ENCODE data around the gene SLC12A1.

SLC12A1 gene

GRCh38 chr15:48244921-48245320 is 38.8 kb downstream of the SLC12A1 start:
- no peak for DNase-seq

GRCh38 chr15:48248414-48248813 is 42.3 kb downstream of the SLC12A1 start:
- peak; percentile 73 to 78 for DNase-seq

GRCh38 chr15:48250640-48251076 is 44.6 kb downstream of the SLC12A1 start:
- peak; percentile 50 to 66 for DNase-seq

GRCh38 chr15:48253172-48253571 is 47.1 kb downstream of the SLC12A1 start:
- no peak for DNase-seq

- no peak for DNase-seq
These were observed 59.0 kb downstream of the SLC12A1 start for GRCh38 chr15:48265135-48265534.

GRCh38 chr15:48266024-48266689 is 60.1 kb downstream of the SLC12A1 start:
- no peak for DNase-seq

GRCh38 chr15:48267766-48268165 is 61.7 kb downstream of the SLC12A1 start:
- DNase-seq, result no peak

- DNase-seq, result no peak
These were observed 66.9 kb downstream of the SLC12A1 start for GRCh38 chr15:48273049-48273448.

- DNase-seq, result no peak
These were observed 72.6 kb downstream of the SLC12A1 start for GRCh38 chr15:48278666-48279065.

GRCh38 chr15:48279608-48280007 is 73.5 kb downstream of the SLC12A1 start:
- no peak for DNase-seq

- DNase-seq, result peak in 1 of 2 experiments; percentile 4
These were observed 75.6 kb downstream of the SLC12A1 start for GRCh38 chr15:48281674-48282073.

GRCh38 chr15:48282216-48282615 is 76.1 kb downstream of the SLC12A1 start:
- DNase-seq, result no peak

- DNase-seq, result no peak
These were observed 77.5 kb downstream of the SLC12A1 start for GRCh38 chr15:48283396-48284145.

GRCh38 chr15:48285329-48286214 is 79.5 kb downstream of the SLC12A1 start:
- peak; percentile 75 to 87 for DNase-seq

GRCh38 chr15:48289628-48290027 is 83.5 kb downstream of the SLC12A1 start:
- no peak for DNase-seq

- no peak for DNase-seq
These were observed 86.4 kb downstream of the SLC12A1 start for GRCh38 chr15:48292458-48292857.

- no peak for DNase-seq
These were observed 91.6 kb downstream of the SLC12A1 start for GRCh38 chr15:48297668-48298067.

- peak; percentile 56 to 68 for DNase-seq
These were observed 92.8 kb downstream of the SLC12A1 start for GRCh38 chr15:48298914-48299313.

GRCh38 chr15:48300038-48300437 is 93.9 kb downstream of the SLC12A1 start:
- DNase-seq, result no peak

- DNase-seq, result no peak
These were observed 98.3 kb downstream of the SLC12A1 start for GRCh38 chr15:48304398-48304797.

- no peak for DNase-seq
These were observed 100.5 kb downstream of the SLC12A1 start for GRCh38 chr15:48306639-48307038.

- DNase-seq, result no peak
These were observed 101.5 kb downstream of the SLC12A1 start for GRCh38 chr15:48307586-48307985.

GRCh38 chr15:48309740-48310139 is 103.6 kb downstream of the SLC12A1 start:
- DNase-seq, result no peak
